Loucy (cell line): ENCODE results near the gene LPP.

Experiments
- EZH2phosphoT487 ChIP-seq: fragments of 200-600 bp; IDR thresholded peaks from 2 replicates; pipeline ENCODE4 v1.6.1; 2018; ENCODE audit warnings: antibody characterized with exemption, mild to moderate bottlenecking, moderate library complexity, borderline replicate concordance
- TF ChIP-seq, protein P1 (sequence below): fragments of 200-600 bp; sonication (generic); conservative IDR thresholded peaks from 2 replicates; pipeline ENCODE4 v1.5.1; 2014; ENCODE audit warnings: mild to moderate bottlenecking, antibody characterized with exemption, low read length

DNA sequence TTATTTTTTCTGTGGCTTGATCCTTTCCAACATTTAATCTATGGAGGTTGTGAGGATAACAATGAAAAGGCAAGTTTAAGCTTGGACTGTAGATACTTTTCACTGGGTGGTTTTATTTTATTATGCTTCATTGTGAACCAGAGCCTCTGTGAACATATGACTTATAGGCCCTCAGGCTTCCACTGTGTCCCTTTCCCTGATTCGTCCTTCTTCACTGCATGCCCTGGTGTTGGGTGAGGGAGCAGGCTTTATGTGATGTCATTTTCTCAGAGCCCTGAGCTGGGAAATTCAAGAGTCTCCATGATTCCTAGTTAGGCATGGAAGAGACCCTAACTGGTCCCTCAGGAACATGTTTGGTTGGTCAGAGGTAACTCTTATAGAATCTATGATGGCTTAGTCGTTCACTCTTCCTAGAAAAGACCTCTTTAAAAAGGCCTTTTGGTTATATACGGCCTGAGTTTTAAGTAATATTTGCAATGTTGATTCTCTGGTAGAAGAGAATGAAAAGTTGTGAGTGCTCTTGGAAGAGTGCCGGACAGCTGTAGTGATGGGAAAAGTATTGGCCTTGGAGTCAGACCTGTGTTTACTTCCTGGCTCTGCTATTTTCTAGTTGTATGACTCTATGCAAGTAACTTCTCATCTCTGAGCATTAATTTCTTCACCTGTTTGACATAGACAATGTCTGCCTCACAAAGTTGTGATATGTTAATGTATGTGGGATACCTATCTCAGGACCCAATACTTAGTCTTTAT is 168.4 kb downstream of the LPP start:
- TF ChIP-seq, protein P1, sequence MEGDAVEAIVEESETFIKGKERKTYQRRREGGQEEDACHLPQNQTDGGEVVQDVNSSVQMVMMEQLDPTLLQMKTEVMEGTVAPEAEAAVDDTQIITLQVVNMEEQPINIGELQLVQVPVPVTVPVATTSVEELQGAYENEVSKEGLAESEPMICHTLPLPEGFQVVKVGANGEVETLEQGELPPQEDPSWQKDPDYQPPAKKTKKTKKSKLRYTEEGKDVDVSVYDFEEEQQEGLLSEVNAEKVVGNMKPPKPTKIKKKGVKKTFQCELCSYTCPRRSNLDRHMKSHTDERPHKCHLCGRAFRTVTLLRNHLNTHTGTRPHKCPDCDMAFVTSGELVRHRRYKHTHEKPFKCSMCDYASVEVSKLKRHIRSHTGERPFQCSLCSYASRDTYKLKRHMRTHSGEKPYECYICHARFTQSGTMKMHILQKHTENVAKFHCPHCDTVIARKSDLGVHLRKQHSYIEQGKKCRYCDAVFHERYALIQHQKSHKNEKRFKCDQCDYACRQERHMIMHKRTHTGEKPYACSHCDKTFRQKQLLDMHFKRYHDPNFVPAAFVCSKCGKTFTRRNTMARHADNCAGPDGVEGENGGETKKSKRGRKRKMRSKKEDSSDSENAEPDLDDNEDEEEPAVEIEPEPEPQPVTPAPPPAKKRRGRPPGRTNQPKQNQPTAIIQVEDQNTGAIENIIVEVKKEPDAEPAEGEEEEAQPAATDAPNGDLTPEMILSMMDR = no peak
- TF ChIP-seq EZH2phosphoT487 = no peak
